ENCODE results near the gene SLC22A23. TPM values are rescaled to one million over a fixed set of nuclear protein-coding genes. Genes with fewer than 3 reads are reported as not detected.
A peak's percentile ranks its signal among the peaks of the same experiment; 100 is the strongest.

SLC22A23 gene
- polyA plus RNA-seq, 1 donor from 2014 or later = 0.35 TPM

- H3K9me3 Mint-ChIP-seq = no peaks in the 10 kb centered on the region
- peaks cover 10 to 21% (median 16%) of the 10 kb centered on the region in 3 donors for H3K4me1 Mint-ChIP-seq
- H3K27me3 Mint-ChIP-seq = no peaks in the 10 kb centered on the region
- H3K4me3 Mint-ChIP-seq = no peak overlapping the region
- H3K27ac Mint-ChIP-seq = no peak overlapping the region
- H3K36me3 Mint-ChIP-seq = peaks cover 2% of the 10 kb centered on the region
Measured at GRCh38 chr6:3267162-3267561, 189.7 kb downstream of the SLC22A23 start.

- no peaks in the 10 kb centered on the region for H3K9me3 Mint-ChIP-seq
- H3K4me3 Mint-ChIP-seq = no peak overlapping the region
- H3K36me3 Mint-ChIP-seq = peaks cover 2% of the 10 kb centered on the region
- no peaks in the 10 kb centered on the region for H3K27me3 Mint-ChIP-seq
- H3K4me1 Mint-ChIP-seq = peaks cover 17 to 29% (median 20%) of the 10 kb centered on the region in 3 donors
- H3K27ac Mint-ChIP-seq = no peak overlapping the region
Measured at GRCh38 chr6:3266170-3266569, 190.7 kb downstream of the SLC22A23 start.

DNA sequence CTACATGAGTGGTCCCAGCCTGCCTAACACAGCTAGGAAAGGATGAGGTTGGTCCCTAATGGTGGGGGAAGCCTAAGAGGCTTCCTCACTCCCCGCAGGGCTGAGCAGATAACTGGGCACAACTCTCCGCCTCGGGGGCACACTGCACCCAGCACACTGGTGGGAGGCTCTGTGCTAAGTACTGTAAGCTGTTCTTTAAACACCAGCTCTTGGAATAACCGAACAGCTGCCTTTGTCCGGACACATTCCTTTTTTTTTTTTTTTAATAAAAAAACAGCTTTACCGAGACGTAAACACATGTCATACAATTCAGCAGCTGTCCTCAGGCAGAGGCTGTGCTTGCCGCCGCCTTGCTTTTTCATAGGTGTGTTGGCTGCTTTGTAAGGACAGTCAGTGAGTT is 191.2 kb downstream of the SLC22A23 start:
- H3K9me3 Mint-ChIP-seq = no peaks in the 10 kb centered on the region
- H3K4me3 Mint-ChIP-seq = no peak overlapping the region
- H3K27me3 Mint-ChIP-seq = no peaks in the 10 kb centered on the region
- H3K4me1 Mint-ChIP-seq = peaks cover 22 to 32% (median 22%) of the 10 kb centered on the region in 3 donors
- H3K36me3 Mint-ChIP-seq = peaks cover 2% of the 10 kb centered on the region
- H3K27ac Mint-ChIP-seq = no peak overlapping the region

GRCh38 chr6:3264356-3264755 is 192.5 kb downstream of the SLC22A23 start:
- H3K4me1 Mint-ChIP-seq = peaks cover 25 to 37% (median 32%) of the 10 kb centered on the region in 3 donors
- H3K36me3 Mint-ChIP-seq = peaks cover 2% of the 10 kb centered on the region

GRCh38 chr6:3263096-3263495 is 193.8 kb downstream of the SLC22A23 start:
- Mint-ChIP-seq H3K4me3 (peak overlapping the region in 3 of 4 donors; percentile 37 to 67 (median 67)), H3K27ac (no peak overlapping the region), H3K36me3 (no peaks in the 10 kb centered on the region), H3K27me3 (no peaks in the 10 kb centered on the region), H3K9me3 (no peaks in the 10 kb centered on the region), H3K4me1 (peaks cover 24 to 37% (median 32%) of the 10 kb centered on the region in 3 donors)

More at GRCh38 chr6:3264356-3264755, 192.5 kb downstream of the SLC22A23 start:
- Mint-ChIP-seq H3K9me3 (no peaks in the 10 kb centered on the region), H3K27me3 (no peaks in the 10 kb centered on the region), H3K27ac (no peak overlapping the region), H3K4me3 (no peak overlapping the region)

DNA sequence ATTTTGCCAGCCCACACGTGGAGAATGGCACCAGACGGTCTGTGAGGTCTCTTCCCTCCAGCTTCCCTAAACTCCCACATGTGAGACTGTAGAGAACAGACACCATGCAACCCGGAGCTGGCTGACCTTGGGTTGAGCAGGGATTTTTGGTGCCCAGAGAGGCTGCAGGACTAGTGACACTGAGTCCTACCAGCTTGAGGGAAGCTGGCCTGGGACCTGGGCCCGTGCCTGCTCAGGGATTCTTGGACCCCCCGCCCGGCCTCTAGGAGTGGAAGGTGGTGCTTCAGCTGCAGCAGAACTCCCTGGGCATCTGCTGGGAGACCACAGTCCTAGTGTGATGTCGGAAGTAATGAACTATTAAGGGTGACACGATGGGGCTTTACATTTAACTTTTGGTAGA is 194.9 kb downstream of the SLC22A23 start:
- H3K36me3 Mint-ChIP-seq = no peaks in the 10 kb centered on the region
- H3K27ac Mint-ChIP-seq = no peak overlapping the region
- H3K27me3 Mint-ChIP-seq = no peaks in the 10 kb centered on the region
- H3K9me3 Mint-ChIP-seq = no peaks in the 10 kb centered on the region
- H3K4me1 Mint-ChIP-seq = peaks cover 21 to 36% (median 32%) of the 10 kb centered on the region in 3 donors
- peak overlapping the region in 3 of 4 donors; percentile 17 to 89 (median 20) for H3K4me3 Mint-ChIP-seq

DNA sequence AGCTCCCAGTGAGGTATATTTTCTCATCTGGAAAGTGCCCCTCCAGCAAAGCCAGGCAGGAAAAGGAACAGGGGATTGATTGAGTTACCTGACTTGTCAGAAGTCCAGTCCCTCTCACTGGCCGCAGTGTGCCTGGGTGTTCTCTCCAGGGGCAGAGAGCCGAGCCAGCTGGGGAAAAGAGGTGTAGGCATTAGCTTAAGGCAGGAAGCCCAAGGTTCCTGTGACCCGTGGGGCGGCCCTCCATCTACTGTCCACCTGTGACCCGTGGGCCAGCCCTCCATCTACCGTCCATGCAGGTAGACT is 195.4 kb downstream of the SLC22A23 start:
- Mint-ChIP-seq H3K4me1 (peaks cover 21 to 34% (median 33%) of the 10 kb centered on the region in 3 donors), H3K27ac (no peak overlapping the region)

GRCh38 chr6:3260772-3261517 is 195.9 kb downstream of the SLC22A23 start:
- Mint-ChIP-seq H3K36me3 (no peaks in the 10 kb centered on the region), H3K4me1 (peaks cover 21 to 32% (median 31%) of the 10 kb centered on the region in 3 donors), H3K9me3 (no peaks in the 10 kb centered on the region), H3K27me3 (peaks cover 1% of the 10 kb centered on the region), H3K27ac (peak overlapping the region in 1 of 3 donors; percentile 73), H3K4me3 (peak overlapping the region; percentile 31 to 99 (median 85))

More for the DNA sequence above, 195.4 kb downstream of the SLC22A23 start:
- H3K36me3 Mint-ChIP-seq = no peaks in the 10 kb centered on the region
- H3K9me3 Mint-ChIP-seq = no peaks in the 10 kb centered on the region
- H3K27me3 Mint-ChIP-seq = no peaks in the 10 kb centered on the region
- H3K4me3 Mint-ChIP-seq = peak overlapping the region; percentile 17 to 89 (median 56)

DNA sequence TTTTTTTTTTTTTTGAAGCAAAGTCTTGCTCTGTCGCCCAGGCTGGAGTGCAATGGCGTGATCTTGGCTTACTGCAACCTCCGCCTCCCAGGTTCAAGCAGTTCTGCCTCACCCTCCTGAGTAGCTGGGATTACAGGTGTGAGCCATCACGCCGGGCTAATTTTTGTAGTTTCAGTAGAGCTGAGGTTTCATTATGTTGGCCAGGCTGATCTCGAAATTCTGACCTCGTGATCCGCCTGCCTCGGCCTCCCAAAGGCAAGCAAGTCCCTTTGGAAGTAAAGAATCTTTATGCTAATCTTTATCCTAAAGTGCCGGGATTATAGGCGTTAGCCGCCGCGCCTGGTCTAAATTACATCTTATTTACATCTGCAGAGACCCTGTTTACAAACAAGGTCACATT is 196.6 kb downstream of the SLC22A23 start:
- peak overlapping the region; percentile 46 to 99 (median 70) for H3K4me3 Mint-ChIP-seq
- peaks cover 1% of the 10 kb centered on the region for H3K27me3 Mint-ChIP-seq
- no peaks in the 10 kb centered on the region for H3K9me3 Mint-ChIP-seq
- peaks cover 21 to 32% (median 31%) of the 10 kb centered on the region in 3 donors for H3K4me1 Mint-ChIP-seq
- peak overlapping the region in 1 of 3 donors; percentile 73 for H3K27ac Mint-ChIP-seq
- H3K36me3 Mint-ChIP-seq = no peaks in the 10 kb centered on the region

- no peaks in the 10 kb centered on the region for H3K36me3 Mint-ChIP-seq
- H3K4me1 Mint-ChIP-seq = peaks cover 21 to 31% (median 30%) of the 10 kb centered on the region in 3 donors
- peaks cover 1% of the 10 kb centered on the region for H3K27me3 Mint-ChIP-seq
- peak overlapping the region; percentile 62 to 95 (median 95) for H3K27ac Mint-ChIP-seq
- no peaks in the 10 kb centered on the region for H3K9me3 Mint-ChIP-seq
- peak overlapping the region; percentile 89 to 99 (median 98) for H3K4me3 Mint-ChIP-seq
Measured at GRCh38 chr6:3259491-3259958, 197.3 kb downstream of the SLC22A23 start.

DNA sequence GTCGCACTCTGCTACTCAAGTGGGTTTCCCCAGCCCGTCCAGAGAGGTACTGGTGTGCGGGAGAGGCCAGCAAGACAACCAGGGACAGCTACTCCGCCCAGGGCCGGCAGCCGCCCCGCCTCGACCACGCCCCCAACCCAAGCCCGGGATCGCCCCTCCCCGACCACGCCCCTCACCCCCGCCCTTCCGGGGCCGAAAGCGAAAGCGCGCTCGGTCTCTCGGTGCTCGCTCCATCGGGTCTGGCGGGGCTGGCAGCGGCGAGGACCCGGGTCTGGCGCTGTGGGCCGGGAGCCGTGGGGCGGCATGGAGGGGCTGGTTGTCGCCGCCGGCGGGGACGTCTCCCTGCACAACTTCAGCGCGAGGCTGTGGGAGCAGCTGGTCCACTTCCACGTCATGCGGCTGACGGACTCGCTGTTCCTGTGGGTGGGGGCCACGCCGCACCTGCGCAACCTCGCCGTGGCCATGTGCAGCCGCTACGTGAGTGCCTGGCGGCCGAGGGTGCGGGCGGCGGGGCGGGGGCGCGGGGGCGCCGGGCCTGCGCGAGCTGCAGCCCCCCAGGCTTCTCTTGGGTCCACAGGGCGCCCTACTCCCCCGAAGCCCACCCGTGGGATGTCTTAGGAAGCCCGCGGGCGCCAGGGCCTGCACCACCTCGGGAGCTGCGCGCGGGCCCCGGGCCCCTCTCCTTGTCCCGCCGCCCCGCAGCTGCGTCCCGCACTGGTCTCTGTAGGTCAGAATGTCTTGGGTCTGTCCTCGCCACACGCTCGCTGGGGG is 197.9 kb downstream of the SLC22A23 start, which contains the start of gene PSMG4:
TSS of gene PSMG4 (plus strand) at position 228 of the 771 bp plus-strand sequence. CDS start at position 304, 76 bp downstream.
- H3K36me3 Mint-ChIP-seq = no peaks in the 10 kb centered on the region
- H3K9me3 Mint-ChIP-seq = peaks cover 0 to 5% (median 0%) of the 10 kb centered on the region in 3 donors

DNA sequence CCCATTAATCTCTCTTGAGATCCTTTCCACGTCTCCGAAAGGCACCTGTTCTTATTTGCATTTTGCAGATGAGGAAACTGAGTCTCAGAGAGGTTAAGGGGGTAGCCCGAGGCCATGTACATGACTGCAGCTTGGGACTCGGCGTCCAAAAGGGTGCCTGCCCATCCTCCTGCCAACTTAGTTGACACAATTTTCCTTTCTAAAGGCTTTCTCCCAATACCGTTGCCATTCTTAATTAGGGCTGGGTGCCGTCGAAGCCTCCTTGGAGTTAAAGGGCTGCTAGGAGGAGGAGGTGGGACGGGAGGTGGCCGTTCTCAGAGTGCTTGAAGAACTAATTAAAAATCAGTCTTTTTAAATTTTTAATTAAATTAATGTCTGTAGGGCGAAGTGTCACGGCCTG is 198.6 kb downstream of the SLC22A23 start:
- no peaks in the 10 kb centered on the region for H3K36me3 Mint-ChIP-seq
- no peak overlapping the region for H3K27ac Mint-ChIP-seq
- H3K4me1 Mint-ChIP-seq = peaks cover 17 to 29% (median 28%) of the 10 kb centered on the region in 3 donors
- H3K9me3 Mint-ChIP-seq = peaks cover 0 to 5% (median 0%) of the 10 kb centered on the region in 3 donors
- H3K4me3 Mint-ChIP-seq = peak overlapping the region; percentile 81 to 83 (median 82)
- peaks cover 1% of the 10 kb centered on the region for H3K27me3 Mint-ChIP-seq

More for the DNA sequence above, 197.9 kb downstream of the SLC22A23 start, which contains the start of gene PSMG4:
- Mint-ChIP-seq H3K4me1 (peaks cover 21 to 31% (median 30%) of the 10 kb centered on the region in 3 donors), H3K27me3 (peaks cover 1% of the 10 kb centered on the region), H3K4me3 (peak within 1 kb of the TSS; percentile 89 to 99 (median 98)), H3K27ac (peak within 1 kb of the TSS; percentile 62 to 95 (median 95))

DNA sequence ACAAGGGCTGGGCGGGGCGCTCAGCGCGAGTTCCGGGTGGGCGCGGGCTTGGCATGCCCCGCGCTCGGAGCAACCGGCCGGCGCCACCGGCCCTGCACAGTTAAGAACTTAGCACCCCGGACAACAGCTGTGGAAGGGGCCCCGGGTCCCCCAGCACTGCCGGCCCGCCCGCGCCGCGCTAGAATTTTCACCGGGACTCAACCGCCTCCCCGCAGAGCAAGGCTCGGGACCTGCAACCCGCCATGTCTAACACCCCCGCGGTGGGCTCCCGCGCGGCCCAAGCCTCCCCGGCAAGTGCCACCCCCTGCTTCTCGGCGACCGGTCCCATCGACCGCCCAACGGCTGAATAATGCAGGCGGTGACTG is 203.3 kb downstream of the SLC22A23 start:
- no peak overlapping the region for H3K4me3 Mint-ChIP-seq
- no peak overlapping the region for H3K27ac Mint-ChIP-seq
- H3K36me3 Mint-ChIP-seq = no peaks in the 10 kb centered on the region
- H3K27me3 Mint-ChIP-seq = peaks cover 12% of the 10 kb centered on the region
- peaks cover 6 to 9% (median 8%) of the 10 kb centered on the region in 3 donors for H3K4me1 Mint-ChIP-seq
- H3K9me3 Mint-ChIP-seq = peaks cover 0 to 5% (median 0%) of the 10 kb centered on the region in 3 donors

GRCh38 chr6:3252861-3253596 is 203.8 kb downstream of the SLC22A23 start:
- Mint-ChIP-seq H3K4me3 (no peak overlapping the region), H3K9me3 (peaks cover 0 to 5% (median 0%) of the 10 kb centered on the region in 3 donors), H3K27ac (no peak overlapping the region), H3K4me1 (peaks cover 6 to 9% (median 8%) of the 10 kb centered on the region in 3 donors), H3K36me3 (no peaks in the 10 kb centered on the region), H3K27me3 (peaks cover 16% of the 10 kb centered on the region)
